ENCODE data around the gene MAGI2. TPM values are rescaled to one million over a fixed set of nuclear protein-coding genes. Genes with fewer than 3 reads are reported as not detected.

The MAGI2 gene
- total and polyA plus RNA-seq, 8 donors: 6.1 to 9.2 (median 7.1) TPM

DNA sequence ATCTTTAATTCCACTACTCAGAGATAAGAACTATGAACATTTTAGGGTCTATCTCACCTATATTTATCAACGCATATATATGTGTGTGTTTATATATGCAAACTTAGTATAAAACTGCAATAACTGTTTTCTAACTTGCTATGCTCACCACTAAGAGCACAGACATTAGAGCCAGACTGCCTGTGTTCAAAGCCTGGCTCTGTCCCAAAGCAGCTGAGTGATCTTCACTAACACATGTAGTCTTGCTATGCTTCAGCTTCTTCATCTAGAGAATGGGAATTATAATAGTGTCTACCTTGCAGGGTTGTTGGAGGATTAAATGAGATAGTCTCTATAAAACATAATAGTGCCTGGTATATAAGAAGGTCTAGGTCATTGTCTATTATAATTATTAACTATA, 165.5 kb downstream of the MAGI2 start:
- no peaks in the 10 kb centered on the region for H3K36me3 ChIP-seq
- intact Hi-C loops (cut with DNase I): no loop called here
- H3K4me3 ChIP-seq: no peak overlapping the region
- TF ChIP-seq, protein P1, sequence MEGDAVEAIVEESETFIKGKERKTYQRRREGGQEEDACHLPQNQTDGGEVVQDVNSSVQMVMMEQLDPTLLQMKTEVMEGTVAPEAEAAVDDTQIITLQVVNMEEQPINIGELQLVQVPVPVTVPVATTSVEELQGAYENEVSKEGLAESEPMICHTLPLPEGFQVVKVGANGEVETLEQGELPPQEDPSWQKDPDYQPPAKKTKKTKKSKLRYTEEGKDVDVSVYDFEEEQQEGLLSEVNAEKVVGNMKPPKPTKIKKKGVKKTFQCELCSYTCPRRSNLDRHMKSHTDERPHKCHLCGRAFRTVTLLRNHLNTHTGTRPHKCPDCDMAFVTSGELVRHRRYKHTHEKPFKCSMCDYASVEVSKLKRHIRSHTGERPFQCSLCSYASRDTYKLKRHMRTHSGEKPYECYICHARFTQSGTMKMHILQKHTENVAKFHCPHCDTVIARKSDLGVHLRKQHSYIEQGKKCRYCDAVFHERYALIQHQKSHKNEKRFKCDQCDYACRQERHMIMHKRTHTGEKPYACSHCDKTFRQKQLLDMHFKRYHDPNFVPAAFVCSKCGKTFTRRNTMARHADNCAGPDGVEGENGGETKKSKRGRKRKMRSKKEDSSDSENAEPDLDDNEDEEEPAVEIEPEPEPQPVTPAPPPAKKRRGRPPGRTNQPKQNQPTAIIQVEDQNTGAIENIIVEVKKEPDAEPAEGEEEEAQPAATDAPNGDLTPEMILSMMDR (IDR thresholded peaks at IDR 0.05): no peak
- no peaks in the 10 kb centered on the region for H3K4me1 ChIP-seq
- H3K27me3 ChIP-seq: no peaks in the 10 kb centered on the region
- DNase-seq: no peak
- H3K27ac ChIP-seq: no peak overlapping the region
- no peaks in the 10 kb centered on the region for H3K9me3 ChIP-seq
- no peak for ATAC-seq

DNA sequence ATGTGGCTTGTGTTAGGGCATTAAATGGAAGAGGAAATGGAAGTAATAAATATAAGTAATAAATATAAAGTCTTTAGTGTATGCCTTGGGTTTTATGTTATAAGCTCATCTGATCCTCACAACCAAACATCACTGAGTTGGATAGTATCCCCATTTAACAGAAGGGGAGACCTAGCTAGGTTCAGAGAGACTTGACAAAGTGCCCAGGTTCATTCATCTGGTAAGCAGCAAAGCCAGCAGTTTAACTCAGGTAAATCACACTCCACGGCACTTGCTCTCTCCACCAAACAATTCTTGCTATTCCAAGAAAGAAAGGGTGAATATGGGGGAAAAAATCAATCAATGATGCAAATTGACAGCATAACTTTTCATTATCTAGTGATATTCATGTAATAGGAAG, 167.3 kb downstream of the MAGI2 start:
- intact Hi-C loops (cut with DNase I): no loop called here
- Histone ChIP-seq H3K4me3 (no peak overlapping the region), H3K27ac (no peak overlapping the region), H3K36me3 (no peaks in the 10 kb centered on the region), H3K4me1 (peaks cover 0 to 5% of the 10 kb centered on the region in 2 donors), H3K27me3 (no peaks in the 10 kb centered on the region), H3K9me3 (no peaks in the 10 kb centered on the region)
- DNase-seq (no peak), ATAC-seq (no peak)
- TF ChIP-seq, protein P1 (IDR thresholded peaks at IDR 0.05): no peak

DNA sequence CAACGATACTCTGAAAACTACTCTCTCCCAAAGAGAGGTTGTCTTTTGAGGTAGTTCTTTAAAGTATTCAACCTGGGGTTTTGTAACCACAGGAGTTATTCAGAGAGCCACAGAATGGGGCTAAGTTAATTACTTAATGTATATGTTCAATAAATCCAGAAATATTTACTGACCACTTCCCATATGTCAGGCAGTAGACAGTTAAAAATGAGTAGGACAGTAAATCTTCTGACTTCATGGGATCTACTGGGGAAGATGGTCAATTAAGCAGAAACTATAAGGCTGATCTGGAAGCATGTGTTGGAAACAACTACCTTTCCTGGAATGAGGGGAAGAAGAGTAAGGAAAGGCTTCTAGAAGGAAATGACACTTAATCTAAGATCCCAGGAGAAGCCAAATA, 167.7 kb downstream of the MAGI2 start:
- no peaks in the 10 kb centered on the region for H3K9me3 ChIP-seq
- no peak overlapping the region for H3K4me3 ChIP-seq
- no peaks in the 10 kb centered on the region for H3K36me3 ChIP-seq
- TF ChIP-seq, protein P1 (IDR thresholded peaks at IDR 0.05): no peak
- no peaks in the 10 kb centered on the region for H3K27me3 ChIP-seq
- DNase-seq (no peak), ATAC-seq (no peak)
- H3K27ac ChIP-seq: no peak overlapping the region
- H3K4me1 ChIP-seq: peaks cover 0 to 5% of the 10 kb centered on the region in 2 donors
- intact Hi-C loops (cut with DNase I): no loop called here

DNA sequence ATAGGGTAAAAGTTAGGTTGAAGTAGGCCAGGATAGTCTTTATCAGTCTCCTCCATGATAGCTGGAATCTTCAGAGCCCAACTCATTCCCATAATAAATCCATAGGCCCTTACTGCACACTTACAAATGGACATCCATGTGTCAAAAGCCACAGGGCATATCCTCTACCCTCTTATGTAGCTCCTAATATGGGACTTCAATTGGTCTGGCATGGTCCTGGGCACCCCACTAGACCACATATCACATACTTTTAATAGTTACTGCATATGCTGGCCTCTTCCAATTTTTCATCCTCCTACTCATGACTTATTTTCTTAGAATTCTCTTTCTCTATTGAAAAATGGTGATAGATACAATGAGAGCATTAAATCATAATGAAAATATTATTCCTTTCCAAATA, 169.3 kb downstream of the MAGI2 start:
- intact Hi-C loops (cut with DNase I): no loop called here
- Histone ChIP-seq H3K27me3 (no peaks in the 10 kb centered on the region), H3K4me3 (no peak overlapping the region), H3K4me1 (peaks cover 0 to 5% of the 10 kb centered on the region in 2 donors), H3K36me3 (no peaks in the 10 kb centered on the region), H3K9me3 (no peaks in the 10 kb centered on the region), H3K27ac (no peak overlapping the region)
- no peak for DNase-seq
- TF ChIP-seq, protein P1 (IDR thresholded peaks at IDR 0.05): no peak
- ATAC-seq: no peak

DNA sequence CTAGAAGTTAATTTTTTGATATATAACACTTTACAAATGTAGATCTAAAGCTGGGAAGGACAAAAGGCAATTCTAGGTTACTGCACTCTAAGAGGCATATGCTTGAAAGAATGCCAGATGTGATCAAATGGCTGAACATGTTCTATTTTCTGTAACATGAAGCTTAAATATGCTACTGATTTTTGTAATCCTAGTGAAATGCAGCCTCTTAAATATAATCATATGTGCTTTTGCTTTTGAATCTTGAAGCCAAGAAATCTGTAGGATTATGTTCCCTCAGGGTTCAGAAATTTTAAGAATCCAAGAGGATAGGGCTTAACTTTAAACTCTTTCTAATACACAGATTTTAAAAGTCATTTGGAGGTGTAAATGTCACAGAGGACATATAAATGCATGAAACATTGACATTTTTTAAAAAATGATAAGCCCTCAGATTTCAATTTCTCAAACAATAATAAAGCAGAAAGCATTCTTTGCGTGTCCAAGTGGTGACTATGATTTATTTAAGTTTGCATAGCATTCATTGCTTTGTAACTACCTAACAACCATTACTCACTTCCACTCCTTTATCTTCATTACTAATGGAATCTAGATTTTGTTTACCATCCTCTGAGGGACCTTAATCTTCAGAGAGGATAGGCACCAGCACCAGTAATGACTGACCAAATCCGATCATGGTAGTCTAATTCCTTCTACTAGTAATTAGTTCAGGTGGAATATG, 170.4 kb downstream of the MAGI2 start:
- Histone ChIP-seq H3K36me3 (no peaks in the 10 kb centered on the region), H3K27ac (no peak overlapping the region), H3K4me1 (peaks cover 0 to 5% of the 10 kb centered on the region in 2 donors), H3K9me3 (no peaks in the 10 kb centered on the region), H3K27me3 (no peaks in the 10 kb centered on the region), H3K4me3 (no peak overlapping the region)
- ATAC-seq: peak; percentile 59
- intact Hi-C loops (cut with DNase I): no loop called here
- peak in 1 of 4 donors; percentile 15 for DNase-seq
- TF ChIP-seq, protein P1 (IDR thresholded peaks at IDR 0.05): no peak

All from left lung (tissue), 10 donors.